ENCODE data around the gene RTP4.

RTP4 gene

DNA sequence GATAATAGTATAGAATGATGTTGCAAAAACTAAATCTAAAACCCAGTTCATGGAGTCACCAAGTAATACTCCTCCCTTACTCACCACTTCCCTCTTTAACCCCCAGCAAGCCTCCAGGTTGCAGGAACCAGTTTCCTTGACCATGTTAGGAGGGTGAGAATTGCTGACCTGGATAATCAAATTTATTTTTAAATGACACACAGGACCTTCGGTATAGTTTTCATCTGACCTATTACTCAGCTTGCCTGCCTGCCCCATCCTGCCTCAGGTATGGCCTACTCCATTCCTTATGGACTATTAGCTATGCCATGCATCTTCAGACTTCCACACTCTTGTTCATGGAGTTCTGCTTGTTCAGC, 883 bp downstream of the RTP4 start:
- TF ChIP-seq CTCF (conservative IDR thresholded peaks at IDR 0.05) (no peak), ZFX (IDR thresholded peaks at IDR 0.05) (no peak)
- no peak overlapping the region for H3K27ac ChIP-seq

DNA sequence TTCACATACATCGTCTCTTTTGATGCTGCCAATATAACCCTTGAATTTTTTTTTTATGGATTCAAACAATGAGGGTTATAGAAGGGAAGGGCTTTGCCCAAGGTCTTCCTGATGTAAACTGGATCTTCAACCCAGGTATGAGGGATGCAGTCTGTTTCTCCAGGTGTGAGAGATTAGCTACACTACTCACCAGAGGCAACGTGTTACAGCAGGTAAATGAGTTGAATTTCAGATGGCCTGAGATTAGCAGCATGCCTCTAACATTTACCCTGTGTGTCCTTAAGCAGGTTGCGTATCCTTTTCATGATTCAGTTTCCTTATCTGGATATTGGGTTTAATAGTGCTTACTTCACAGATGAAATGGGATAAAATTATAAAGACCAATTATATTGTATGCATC, 1.9 kb downstream of the RTP4 start:
- no peak overlapping the region for H3K27ac ChIP-seq
- TF ChIP-seq CTCF (conservative IDR thresholded peaks at IDR 0.05) (no peak), ZFX (IDR thresholded peaks at IDR 0.05) (no peak)

GRCh38 chr3:187375581-187375980, 7.4 kb downstream of the RTP4 start:
- no peak for TF ChIP-seq CTCF (conservative IDR thresholded peaks at IDR 0.05)
- no peak overlapping the region for H3K27ac ChIP-seq

- TF ChIP-seq ZFX (IDR thresholded peaks at IDR 0.05) = no peak
- TF ChIP-seq CTCF (conservative IDR thresholded peaks at IDR 0.05) = no peak
- no peak overlapping the region for H3K27ac ChIP-seq
These were observed 9.7 kb downstream of the RTP4 start for GRCh38 chr3:187377842-187378241.

GRCh38 chr3:187382609-187383151, 14.5 kb downstream of the RTP4 start:
- TF ChIP-seq ZFX (IDR thresholded peaks at IDR 0.05) = no peak
- TF ChIP-seq CTCF (conservative IDR thresholded peaks at IDR 0.05) = no peak
- H3K27ac ChIP-seq = no peak overlapping the region

- no peak for TF ChIP-seq ZFX (IDR thresholded peaks at IDR 0.05)
- TF ChIP-seq CTCF (conservative IDR thresholded peaks at IDR 0.05) = no peak
- H3K27ac ChIP-seq = no peak overlapping the region
These were observed 15.1 kb downstream of the RTP4 start for GRCh38 chr3:187383246-187383645.

DNA sequence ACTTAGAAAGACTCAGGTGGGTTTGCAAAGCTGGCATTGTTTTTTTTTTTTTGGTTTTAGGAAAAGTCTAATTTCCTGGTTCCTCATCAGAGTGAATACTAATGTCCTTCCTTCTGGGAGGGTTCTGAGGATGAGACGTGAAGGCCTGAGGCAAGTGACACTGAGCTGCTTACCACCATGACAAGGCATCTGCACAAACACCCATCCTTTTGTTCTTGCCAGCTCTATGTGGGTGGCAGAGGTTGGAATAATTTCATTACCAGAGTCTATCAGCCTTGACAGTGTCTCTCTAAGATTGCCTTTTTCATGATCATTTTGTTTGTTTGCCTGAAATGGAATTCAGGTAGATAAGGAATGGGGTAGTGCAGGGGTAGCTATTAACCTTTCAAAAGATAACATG, 17.1 kb downstream of the RTP4 start:
- H3K27ac ChIP-seq = no peak overlapping the region
- TF ChIP-seq ZFX (IDR thresholded peaks at IDR 0.05) (no peak), CTCF (conservative IDR thresholded peaks at IDR 0.05) (no peak)

Measured in C4-2B (cell line).